D721Med (cell line): ENCODE data around the gene ZYG11B.
"Not testable (repeated sequence)": the region's sequence is repeated elsewhere in the genome, so short reads cannot be mapped to it uniquely, and the experiment has no call there.

Source experiments
- DNase-seq: peaks from one replicate; pipeline ENCODE4 v3.0.0; 2011; ENCODE audit warnings: low spot score; ENCODE audit not compliant: insufficient read length
- FAIRE-seq: peaks from 2 replicates; lab custom pipeline; 2011; peaks lifted over from hg19 to GRCh38; lab: Jason Lieb, UNC
- TF ChIP-seq, protein P1 (sequence below): IDR thresholded peaks from 2 replicates; pipeline ENCODE4 v1.5.1; 2012; ENCODE audit warnings: mild to moderate bottlenecking, control low read depth; ENCODE audit not compliant: insufficient read depth; ENCODE audit errors: missing control alignments

The ZYG11B gene

DNA sequence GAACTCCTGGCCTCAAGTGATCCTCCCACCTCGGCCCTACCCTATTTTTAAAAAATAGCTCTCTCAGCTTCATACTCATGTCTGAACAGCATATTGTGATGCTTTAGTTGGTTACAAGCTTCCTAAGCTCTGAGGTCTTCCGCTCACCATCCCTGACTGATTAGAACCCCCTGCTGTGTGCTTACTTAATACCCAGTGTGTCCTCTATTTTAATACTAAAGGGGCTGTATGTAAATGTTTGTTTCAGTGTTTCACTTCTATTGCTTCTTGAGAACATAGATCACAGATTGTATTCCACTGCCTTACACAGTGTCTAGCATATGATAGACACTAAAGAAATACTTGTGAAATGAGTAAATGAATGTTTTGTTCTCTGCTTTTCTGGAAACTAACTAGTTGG, 29.8 kb downstream of the ZYG11B start:
- DNase-seq, result no peak
- TF ChIP-seq, protein P1, sequence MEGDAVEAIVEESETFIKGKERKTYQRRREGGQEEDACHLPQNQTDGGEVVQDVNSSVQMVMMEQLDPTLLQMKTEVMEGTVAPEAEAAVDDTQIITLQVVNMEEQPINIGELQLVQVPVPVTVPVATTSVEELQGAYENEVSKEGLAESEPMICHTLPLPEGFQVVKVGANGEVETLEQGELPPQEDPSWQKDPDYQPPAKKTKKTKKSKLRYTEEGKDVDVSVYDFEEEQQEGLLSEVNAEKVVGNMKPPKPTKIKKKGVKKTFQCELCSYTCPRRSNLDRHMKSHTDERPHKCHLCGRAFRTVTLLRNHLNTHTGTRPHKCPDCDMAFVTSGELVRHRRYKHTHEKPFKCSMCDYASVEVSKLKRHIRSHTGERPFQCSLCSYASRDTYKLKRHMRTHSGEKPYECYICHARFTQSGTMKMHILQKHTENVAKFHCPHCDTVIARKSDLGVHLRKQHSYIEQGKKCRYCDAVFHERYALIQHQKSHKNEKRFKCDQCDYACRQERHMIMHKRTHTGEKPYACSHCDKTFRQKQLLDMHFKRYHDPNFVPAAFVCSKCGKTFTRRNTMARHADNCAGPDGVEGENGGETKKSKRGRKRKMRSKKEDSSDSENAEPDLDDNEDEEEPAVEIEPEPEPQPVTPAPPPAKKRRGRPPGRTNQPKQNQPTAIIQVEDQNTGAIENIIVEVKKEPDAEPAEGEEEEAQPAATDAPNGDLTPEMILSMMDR, result no peak
- no peak for FAIRE-seq

DNA sequence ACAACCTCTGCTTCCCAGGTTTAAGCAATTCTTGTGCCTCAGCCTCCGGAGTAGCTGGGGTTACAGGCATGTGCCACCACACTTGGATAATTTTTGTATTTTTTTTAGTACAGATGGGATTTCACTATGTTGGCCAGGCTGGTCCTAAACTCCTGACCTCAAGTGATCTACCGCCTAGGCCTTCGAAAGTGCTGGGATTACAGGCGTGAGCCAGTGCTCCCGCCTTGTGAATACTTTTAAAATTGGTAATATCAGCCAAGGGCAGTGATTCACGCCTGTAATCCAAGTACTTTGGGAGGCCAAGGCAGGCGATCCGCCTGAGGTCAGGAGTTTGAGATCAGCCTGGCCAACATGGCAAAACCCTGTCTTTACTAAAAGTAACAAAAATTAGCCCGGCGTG, 33.7 kb downstream of the ZYG11B start:
- TF ChIP-seq, protein P1, result no peak
- DNase-seq (no peak), FAIRE-seq (no peak)

DNA sequence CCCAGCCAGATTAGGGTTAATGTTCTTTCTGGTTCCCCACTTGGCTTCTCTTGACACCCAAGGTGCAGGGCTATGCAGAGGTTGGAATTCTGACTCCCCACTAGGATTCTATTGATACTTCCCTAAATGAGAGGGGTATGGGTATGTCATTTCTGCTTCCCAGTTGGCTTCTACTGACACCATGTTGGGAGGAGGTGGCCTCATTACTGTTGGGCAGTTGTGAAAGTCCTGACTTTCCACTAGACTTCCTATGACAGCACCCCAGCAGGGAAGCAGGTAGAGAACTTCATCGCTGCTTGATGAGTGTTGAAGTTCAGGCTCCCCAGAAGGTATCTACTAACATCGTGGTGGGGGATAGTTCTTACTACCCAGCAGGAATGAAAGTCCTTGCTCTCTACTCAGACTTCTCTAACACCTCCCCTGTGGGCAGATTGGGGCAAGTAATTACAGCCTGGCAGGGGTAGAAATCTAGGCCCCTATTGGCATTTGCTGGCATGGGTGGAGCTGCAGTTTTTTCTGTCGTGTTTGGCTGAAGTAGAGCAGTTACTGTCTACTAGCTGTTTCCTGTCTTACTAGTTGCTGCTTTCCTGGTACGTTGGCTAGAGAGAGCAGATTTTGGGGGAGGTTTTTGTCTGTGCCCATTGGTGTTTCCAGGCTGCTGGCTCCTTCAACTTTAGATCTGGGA, 41.5 kb downstream of the ZYG11B start:
- DNase-seq (no peak), FAIRE-seq (no peak)
- TF ChIP-seq, protein P1, result no peak

DNA sequence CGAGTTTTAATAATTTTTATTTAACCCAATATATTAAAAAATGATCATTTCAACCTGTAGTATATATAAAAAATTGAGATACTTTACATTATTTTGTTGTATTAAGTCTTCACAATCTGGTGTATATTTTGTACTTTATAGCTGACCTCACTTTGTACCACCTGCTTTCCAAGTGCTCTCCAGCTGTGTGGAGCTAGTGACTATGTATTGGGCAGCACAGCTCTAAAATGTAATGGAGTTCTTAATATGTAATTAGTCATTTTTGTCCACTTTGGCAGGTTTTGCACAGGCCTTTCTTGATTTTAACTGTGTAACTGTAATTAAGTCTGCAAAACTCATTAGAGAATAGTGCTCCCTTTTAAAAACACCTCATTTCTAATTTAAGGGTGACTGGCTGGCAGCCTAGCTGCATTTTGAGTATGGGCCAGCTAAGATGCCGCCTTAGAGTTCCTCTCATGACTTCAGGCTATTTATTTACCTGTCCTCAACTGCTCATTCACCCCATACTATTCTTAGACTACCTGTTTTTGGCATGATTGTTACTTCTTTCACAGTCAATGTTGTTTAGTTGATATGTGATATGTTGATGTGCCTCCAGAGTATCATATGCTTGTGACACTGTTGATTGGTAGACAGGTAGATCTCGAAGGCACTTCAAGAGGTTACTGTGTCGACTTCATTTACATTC, 43.2 kb downstream of the ZYG11B start:
- DNase-seq, result no peak
- TF ChIP-seq, protein P1, result no peak

DNA sequence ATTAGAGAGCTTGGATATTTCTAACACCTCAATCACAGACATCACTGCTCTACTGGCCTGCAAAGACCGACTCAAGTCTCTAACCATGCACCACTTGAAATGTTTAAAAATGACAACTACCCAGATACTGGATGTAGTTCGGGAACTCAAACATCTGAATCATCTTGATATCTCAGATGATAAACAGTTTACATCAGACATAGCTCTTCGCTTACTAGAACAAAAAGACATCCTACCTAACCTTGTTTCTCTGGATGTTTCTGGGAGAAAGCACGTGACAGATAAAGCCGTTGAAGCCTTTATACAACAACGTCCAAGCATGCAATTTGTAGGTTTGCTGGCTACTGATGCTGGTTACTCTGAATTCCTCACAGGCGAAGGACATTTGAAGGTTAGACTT, 45.1 kb downstream of the ZYG11B start:
- TF ChIP-seq, protein P1, result no peak
- FAIRE-seq, result no peak

More for the DNA sequence above, 43.2 kb downstream of the ZYG11B start:
- FAIRE-seq, result no peak

DNA sequence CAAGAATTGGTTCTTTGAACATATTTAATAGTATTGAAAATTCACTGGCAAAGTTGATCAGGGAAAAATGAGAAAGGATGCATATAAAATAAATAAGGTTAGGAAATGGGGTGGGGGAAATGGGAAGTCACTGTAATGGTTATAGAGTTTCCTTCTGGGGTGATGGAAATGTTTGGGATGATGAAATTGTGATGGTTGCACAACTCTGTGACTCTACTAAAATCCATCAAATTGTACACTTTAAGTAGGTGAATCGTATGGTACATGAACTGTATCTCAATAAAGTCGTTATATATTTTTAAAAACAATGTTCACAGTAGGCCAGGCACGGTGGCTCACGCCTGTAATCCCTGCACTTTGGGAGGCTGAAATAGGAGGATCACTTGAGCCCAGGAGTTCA, 59.9 kb downstream of the ZYG11B start:
- TF ChIP-seq, protein P1, result no peak
- FAIRE-seq, result no peak

More for the DNA sequence above, 45.1 kb downstream of the ZYG11B start:
- DNase-seq, result no peak

DNA sequence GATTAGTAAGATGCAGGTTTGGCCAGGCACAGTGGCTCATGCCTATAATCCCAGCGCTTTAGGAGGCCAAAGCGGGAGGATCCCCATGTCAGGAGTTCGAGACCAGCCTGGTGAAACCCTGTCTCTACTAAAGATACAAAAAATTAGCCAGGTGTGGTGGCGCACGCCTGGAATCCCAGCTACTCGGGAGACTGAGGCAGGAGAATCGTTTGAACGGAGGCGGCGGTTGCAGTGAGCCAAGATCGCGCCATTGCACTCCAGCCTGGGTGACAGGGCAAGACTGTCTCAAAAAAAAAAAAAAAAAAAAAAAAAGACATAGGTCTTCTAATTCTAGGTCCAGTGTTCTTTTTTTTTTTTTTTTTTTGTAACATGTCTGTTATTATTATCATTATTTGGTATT, 64.2 kb downstream of the ZYG11B start:
- FAIRE-seq, DNase-seq: not testable (repeated sequence)

More for the DNA sequence above, 59.9 kb downstream of the ZYG11B start:
- no peak for DNase-seq
